ENCODE data around the gene ACAD11.
"Not testable (repeated sequence)": the region's sequence is repeated elsewhere in the genome, so short reads cannot be mapped to it uniquely, and the experiment has no call there.

Gene ACAD11

GRCh38 chr3:132596816-132597433 is 62.7 kb downstream of the ACAD11 start, which contains the start of gene ACKR4:
TSS of gene ACKR4 (plus strand) at chr3:132597270. CDS start at chr3:132600398, 3,128 bp downstream.
- DNase-seq, result no peak

GRCh38 chr3:132596326-132596725 is 63.3 kb downstream of the ACAD11 start:
- DNase-seq, result no peak

- DNase-seq, result no peak
Measured at GRCh38 chr3:132595014-132595413, 64.6 kb downstream of the ACAD11 start.

- no peak for DNase-seq
Measured at GRCh38 chr3:132594498-132594897, 65.1 kb downstream of the ACAD11 start.

- DNase-seq, result no peak
Measured at GRCh38 chr3:132593947-132594323, 65.7 kb downstream of the ACAD11 start.

GRCh38 chr3:132593241-132593946 is 66.2 kb downstream of the ACAD11 start:
- no peak for DNase-seq

- no peak for DNase-seq
Measured at GRCh38 chr3:132592216-132592615, 67.4 kb downstream of the ACAD11 start.

- DNase-seq, result no peak
Measured at GRCh38 chr3:132587401-132587800, 72.2 kb downstream of the ACAD11 start.

GRCh38 chr3:132573797-132574211 is 85.8 kb downstream of the ACAD11 start:
- DNase-seq, result no peak

GRCh38 chr3:132570016-132570415 is 89.6 kb downstream of the ACAD11 start:
- DNase-seq, result no peak

GRCh38 chr3:132569580-132569979 is 90.0 kb downstream of the ACAD11 start:
- no peak for DNase-seq

GRCh38 chr3:132569153-132569552 is 90.5 kb downstream of the ACAD11 start:
- DNase-seq, result no peak

- DNase-seq, result no peak
Measured at GRCh38 chr3:132568422-132568821, 91.2 kb downstream of the ACAD11 start.

- no peak for DNase-seq
Measured at GRCh38 chr3:132564070-132564465, 95.5 kb downstream of the ACAD11 start.

- DNase-seq, result no peak
Measured at GRCh38 chr3:132563420-132564069, 96.1 kb downstream of the ACAD11 start.

- DNase-seq, result no peak
Measured at GRCh38 chr3:132561003-132561402, 98.6 kb downstream of the ACAD11 start.

- no peak for DNase-seq
Measured at GRCh38 chr3:132556508-132557159, 103.0 kb downstream of the ACAD11 start.

- DNase-seq, result not testable (repeated sequence)
Measured at GRCh38 chr3:132556036-132556386, 103.6 kb downstream of the ACAD11 start.

- DNase-seq, result no peak
Measured at GRCh38 chr3:132555306-132556035, 104.1 kb downstream of the ACAD11 start.

GRCh38 chr3:132554437-132554836 is 105.2 kb downstream of the ACAD11 start:
- no peak for DNase-seq

GRCh38 chr3:132553826-132554225 is 105.8 kb downstream of the ACAD11 start:
- no peak for DNase-seq

- no peak for DNase-seq
Measured at GRCh38 chr3:132550579-132551305, 108.9 kb downstream of the ACAD11 start.
